GM23248 (cell line): ENCODE results near the gene PTPRK. TPM values are rescaled to one million over a fixed set of nuclear protein-coding genes. Genes with fewer than 3 reads are reported as not detected.

Experiments used
- DNase-seq: peaks from one replicate; pipeline ENCODE4 v3.0.0-alpha.2; 2015
- H2AFZ ChIP-seq: fragments of 200-600 bp; sonication (generic); 2 replicates; pipeline ENCODE4 v1.6.1; 2016; ENCODE audit warnings: antibody characterized with exemption
- H3F3A ChIP-seq: fragments of 200-600 bp; sonication (generic); 2 replicates; pipeline ENCODE4 v1.6.1; 2016; ENCODE audit warnings: mild to moderate bottlenecking, antibody characterized with exemption, mixed run types; ENCODE audit not compliant: insufficient read depth
- H3K27ac ChIP-seq: fragments of 200-600 bp; sonication (generic); 2 replicates; pipeline ENCODE4 v1.5.1; 2016; ENCODE audit warnings: mild to moderate bottlenecking
- H3K27me3 ChIP-seq: fragments of 200-600 bp; sonication (generic); replicated peaks from 2 replicates; pipeline ENCODE4 v1.6.1; 2016; ENCODE audit warnings: mild to moderate bottlenecking; ENCODE audit not compliant: insufficient read depth
- H3K36me3 ChIP-seq: fragments of 200-600 bp; sonication (generic); 2 replicates; pipeline ENCODE4 v1.6.1; 2016; ENCODE audit warnings: low read depth, mild to moderate bottlenecking
- H3K4me1 ChIP-seq: fragments of 200-600 bp; sonication (generic); 2 replicates; pipeline ENCODE4 v1.6.1; 2016; ENCODE audit warnings: mild to moderate bottlenecking; ENCODE audit not compliant: insufficient read depth
- H3K4me2 ChIP-seq: fragments of 200-600 bp; sonication (generic); one replicate; pipeline ENCODE4 v1.6.1; 2016; ENCODE audit warnings: mild to moderate bottlenecking; ENCODE audit not compliant: unreplicated experiment
- H3K4me3 ChIP-seq: fragments of 200-600 bp; sonication (generic); 2 replicates; pipeline ENCODE4 v1.5.1; 2016; ENCODE audit warnings: mild to moderate bottlenecking
- H3K79me2 ChIP-seq: fragments of 200-600 bp; sonication (generic); 2 replicates; pipeline ENCODE4 v1.6.1; 2016; ENCODE audit warnings: mild to moderate bottlenecking; ENCODE audit not compliant: insufficient read depth
- H3K9ac ChIP-seq: fragments of 200-600 bp; sonication (generic); 2 replicates; pipeline ENCODE4 v1.6.1; 2016; ENCODE audit warnings: mild to moderate bottlenecking
- H3K9me2 ChIP-seq: fragments of 200-600 bp; sonication (generic); 2 replicates; pipeline ENCODE4 v1.6.1; 2016; ENCODE audit warnings: mixed run types, mild to moderate bottlenecking, moderate library complexity; ENCODE audit not compliant: insufficient read depth
- H3K9me3 ChIP-seq: fragments of 200-600 bp; sonication (generic); one replicate; pipeline ENCODE4 v1.6.1; 2017; ENCODE audit warnings: low read depth
- H4K20me1 ChIP-seq: fragments of 200-600 bp; sonication (generic); 2 replicates; pipeline ENCODE4 v1.6.0; 2016; ENCODE audit not compliant: insufficient read depth
- EZH2 ChIP-seq: fragments of 200-600 bp; sonication (generic); IDR thresholded peaks from 2 replicates; pipeline ENCODE4 v1.6.1; 2018; ENCODE audit warnings: antibody characterized with exemption, mild to moderate bottlenecking; ENCODE audit not compliant: insufficient read depth, poor library complexity, severe bottlenecking
- EZH2phosphoT487 ChIP-seq: fragments of 200-600 bp; sonication (generic); IDR thresholded peaks from 2 replicates; pipeline ENCODE4 v1.6.1; 2018; ENCODE audit warnings: antibody characterized with exemption, moderate library complexity, mild to moderate bottlenecking, low read depth; ENCODE audit not compliant: insufficient read depth
- WGBS, 2 experiments: methylation state at CpG; one replicate each; pipeline ENCODE4 v1.1.6; 2015 to 2017; ENCODE audit warnings: low lambda C conversion rate in 2 of 2, low coverage in 1 of 2; ENCODE audit errors: missing lambda C conversion rate in 2 of 2; 5-methylcytosine and 5-hydroxymethylcytosine counted together
- in situ Hi-C: fragments of 300-500 bp; cut with MboI; formaldehyde crosslinking; loops from 2 replicates; pipeline ENCODE4 v1.15.0; 2020
- polyA plus RNA-seq: library from polyadenylated mRNA; unstranded; fragments of >200 nt; fragmentation: Nextera tagmentation; extraction: Ambion mirVana; gene quantifications from 2 replicates; pipeline ENCODE4 v1.2.1, GENCODE V29; 2016
- total RNA-seq: library from RNA; depleted of rRNA; stranded (reverse); fragments of >200 nt; shearing (Covaris generic); gene quantifications from 2 replicates; pipeline ENCODE4 v1.2.3, GENCODE V29; 2014

PTPRK gene
- total and polyA plus RNA-seq, 2 experiments from 2014 or later: 22.3 to 34.5 TPM

- Histone ChIP-seq H3K27ac (no peak overlapping the region), H3F3A (no peaks in the 10 kb centered on the region), H3K27me3 (no peaks in the 10 kb centered on the region), H3K9me2 (no peaks in the 10 kb centered on the region), H3K79me2 (no peaks in the 10 kb centered on the region), H3K4me3 (no peak overlapping the region), H4K20me1 (no peaks in the 10 kb centered on the region), H3K4me2 (no peak overlapping the region), H2AFZ (no peak overlapping the region), H3K9ac (no peak overlapping the region), H3K4me1 (no peaks in the 10 kb centered on the region), H3K9me3 (no peaks in the 10 kb centered on the region), H3K36me3 (no peaks in the 10 kb centered on the region)
- in situ Hi-C loops: no loop called here
- 34 to 37% methylated on average over 2 of the region's 2 CpGs for WGBS, 2 experiments
- TF ChIP-seq EZH2 (no peak), EZH2phosphoT487 (no peak)
- no peak for DNase-seq
Observed at GRCh38 chr6:127956956-127957355, 563.4 kb downstream of the PTPRK start.

GRCh38 chr6:127956260-127956888, 564.0 kb downstream of the PTPRK start:
- DNase-seq: peak; percentile 22
- H3K4me1 ChIP-seq: no peaks in the 10 kb centered on the region

GRCh38 chr6:127954082-127954481, 566.3 kb downstream of the PTPRK start:
- in situ Hi-C loops: no loop called here
- TF ChIP-seq EZH2phosphoT487: no peak
- TF ChIP-seq EZH2: no peak
- no peaks in the 10 kb centered on the region for H3K4me1 ChIP-seq
- H4K20me1 ChIP-seq: no peaks in the 10 kb centered on the region
- 96 to 97% methylated on average over 4 of the region's 4 CpGs for WGBS, 2 experiments
- no peak overlapping the region for H3K27ac ChIP-seq
- H3K9me3 ChIP-seq: no peaks in the 10 kb centered on the region
- H3K4me2 ChIP-seq: no peak overlapping the region
- no peaks in the 10 kb centered on the region for H3F3A ChIP-seq
- no peaks in the 10 kb centered on the region for H3K79me2 ChIP-seq
- H3K4me3 ChIP-seq: no peak overlapping the region
- no peaks in the 10 kb centered on the region for H3K36me3 ChIP-seq
- H3K9me2 ChIP-seq: no peaks in the 10 kb centered on the region
- H2AFZ ChIP-seq: no peak overlapping the region
- DNase-seq: no peak
- no peak overlapping the region for H3K9ac ChIP-seq
- H3K27me3 ChIP-seq: no peaks in the 10 kb centered on the region

More at GRCh38 chr6:127956260-127956888, 564.0 kb downstream of the PTPRK start:
- H3K9ac ChIP-seq: no peak overlapping the region
- no peak for TF ChIP-seq EZH2
- no peak for TF ChIP-seq EZH2phosphoT487
- H3K9me2 ChIP-seq: no peaks in the 10 kb centered on the region
- no peak overlapping the region for H3K27ac ChIP-seq
- H3K4me3 ChIP-seq: no peak overlapping the region
- in situ Hi-C loops: no loop called here
- WGBS, 2 experiments: 75 to 78% methylated on average over 6 of the region's 6 CpGs
- no peaks in the 10 kb centered on the region for H3K79me2 ChIP-seq
- no peaks in the 10 kb centered on the region for H3F3A ChIP-seq
- H3K36me3 ChIP-seq: no peaks in the 10 kb centered on the region
- H3K9me3 ChIP-seq: no peaks in the 10 kb centered on the region
- H3K27me3 ChIP-seq: no peaks in the 10 kb centered on the region
- H2AFZ ChIP-seq: no peak overlapping the region
- H4K20me1 ChIP-seq: no peaks in the 10 kb centered on the region
- no peak overlapping the region for H3K4me2 ChIP-seq

- H3K4me2 ChIP-seq: no peak overlapping the region
- H3F3A ChIP-seq: no peaks in the 10 kb centered on the region
- H2AFZ ChIP-seq: no peak overlapping the region
- H4K20me1 ChIP-seq: no peaks in the 10 kb centered on the region
- H3K36me3 ChIP-seq: no peaks in the 10 kb centered on the region
- no peak overlapping the region for H3K27ac ChIP-seq
- TF ChIP-seq EZH2: no peak
- TF ChIP-seq EZH2phosphoT487: no peak
- H3K9ac ChIP-seq: no peak overlapping the region
- no peaks in the 10 kb centered on the region for H3K9me2 ChIP-seq
- DNase-seq: peak; percentile 34
- no peaks in the 10 kb centered on the region for H3K79me2 ChIP-seq
- H3K4me3 ChIP-seq: no peak overlapping the region
- H3K9me3 ChIP-seq: no peaks in the 10 kb centered on the region
- in situ Hi-C loops: no loop called here
- no peaks in the 10 kb centered on the region for H3K4me1 ChIP-seq
- no peaks in the 10 kb centered on the region for H3K27me3 ChIP-seq
- 52 to 56% methylated on average over 4 of the region's 4 CpGs for WGBS, 2 experiments
Observed at GRCh38 chr6:127952831-127953230, 567.6 kb downstream of the PTPRK start.
